GM18861 (cell line): ENCODE data around the gene ABCC1.

Source experiments
- ATAC-seq: cut with Tn5 transposase; IDR thresholded peaks from one replicate; pipeline ENCODE4 v1.9.1; 2021; ENCODE audit not compliant: unreplicated experiment

The ABCC1 gene

GRCh38 chr16:16016388-16016964, 67.1 kb downstream of the ABCC1 start:
- ATAC-seq, result no peak

GRCh38 chr16:16017812-16018211, 68.4 kb downstream of the ABCC1 start:
- no peak for ATAC-seq

- ATAC-seq, result no peak
Measured at GRCh38 chr16:16018705-16019104, 69.3 kb downstream of the ABCC1 start.

GRCh38 chr16:16019488-16019887, 70.1 kb downstream of the ABCC1 start:
- no peak for ATAC-seq

- no peak for ATAC-seq
Measured at GRCh38 chr16:16020291-16020690, 70.9 kb downstream of the ABCC1 start.

GRCh38 chr16:16021020-16021419, 71.6 kb downstream of the ABCC1 start:
- no peak for ATAC-seq

- ATAC-seq, result no peak
Measured at GRCh38 chr16:16021646-16021987, 72.2 kb downstream of the ABCC1 start.

GRCh38 chr16:16021988-16022682, 72.7 kb downstream of the ABCC1 start:
- ATAC-seq, result no peak

- ATAC-seq, result no peak
Measured at GRCh38 chr16:16022683-16023064, 73.3 kb downstream of the ABCC1 start.

- no peak for ATAC-seq
Measured at GRCh38 chr16:16025214-16025968, 76.0 kb downstream of the ABCC1 start.

- ATAC-seq, result no peak
Measured at GRCh38 chr16:16027728-16028310, 78.4 kb downstream of the ABCC1 start.

GRCh38 chr16:16028311-16028999, 79.0 kb downstream of the ABCC1 start:
- no peak for ATAC-seq

- no peak for ATAC-seq
Measured at GRCh38 chr16:16029431-16030011, 80.1 kb downstream of the ABCC1 start.

- no peak for ATAC-seq
Measured at GRCh38 chr16:16030449-16030848, 81.0 kb downstream of the ABCC1 start.

- no peak for ATAC-seq
Measured at GRCh38 chr16:16031401-16031800, 82.0 kb downstream of the ABCC1 start.

- no peak for ATAC-seq
Measured at GRCh38 chr16:16032271-16032979, 83.0 kb downstream of the ABCC1 start.

GRCh38 chr16:16033208-16033717, 83.8 kb downstream of the ABCC1 start:
- ATAC-seq, result no peak

GRCh38 chr16:16036359-16036792, 87.0 kb downstream of the ABCC1 start:
- no peak for ATAC-seq

GRCh38 chr16:16037521-16037920, 88.1 kb downstream of the ABCC1 start:
- ATAC-seq, result no peak

GRCh38 chr16:16037970-16038369, 88.6 kb downstream of the ABCC1 start:
- ATAC-seq, result no peak
